BJ (cell line): ENCODE measurements around the gene CD63. TPM values are rescaled to one million over a fixed set of nuclear protein-coding genes. Genes with fewer than 3 reads are reported as not detected.

ENCODE experiments used
- CTCF ChIA-PET: fragments of 350-600 bp; formaldehyde crosslinking; extraction: SDS; loops from one replicate; lab custom pipeline; 2021; ENCODE audit warnings: antibody characterized with exemption, inconsistent platforms; lab: Yijun Ruan, JAX
- POLR2A ChIA-PET: fragments of 300-600 bp; sonication (Branson Sonifier 250); formaldehyde crosslinking; extraction: SDS; loops from one replicate; lab custom pipeline; 2021; ENCODE audit warnings: antibody characterized with exemption; lab: Charles Lee
- DNase-seq: peaks from one replicate; pipeline ENCODE4 v3.0.0-alpha.2; 2011; ENCODE audit warnings: low read depth
- H3K27me3 ChIP-seq: 2 replicates; pipeline ENCODE4 v1.6.0; 2011; ENCODE audit warnings: low read length; ENCODE audit not compliant: control insufficient read depth, insufficient read depth
- H3K36me3 ChIP-seq: 2 replicates; pipeline ENCODE4 v1.5.1; 2011; ENCODE audit warnings: low read length; ENCODE audit not compliant: control insufficient read depth, insufficient read depth
- H3K4me3 ChIP-seq: 2 replicates; pipeline ENCODE4 v1.5.1; 2011; ENCODE audit warnings: low read depth, mild to moderate bottlenecking, control low read depth, low read length
- polyA plus RNA-seq: library from polyadenylated mRNA; depleted of rRNA; stranded (reverse); fragments of >200 nt; gene quantifications from 2 replicates; pipeline ENCODE4 v1.2.3, GENCODE V29; 2011
- TF ChIP-seq, protein P1 (sequence below): IDR thresholded peaks from 2 replicates; pipeline ENCODE4 v1.5.1; 2011; ENCODE audit warnings: low read depth, mild to moderate bottlenecking, control low read depth, inconsistent platforms, low read length, moderate library complexity; ENCODE audit not compliant: insufficient read depth

Gene CD63
- polyA plus RNA-seq, 1 experiment, result 974 TPM

DNA sequence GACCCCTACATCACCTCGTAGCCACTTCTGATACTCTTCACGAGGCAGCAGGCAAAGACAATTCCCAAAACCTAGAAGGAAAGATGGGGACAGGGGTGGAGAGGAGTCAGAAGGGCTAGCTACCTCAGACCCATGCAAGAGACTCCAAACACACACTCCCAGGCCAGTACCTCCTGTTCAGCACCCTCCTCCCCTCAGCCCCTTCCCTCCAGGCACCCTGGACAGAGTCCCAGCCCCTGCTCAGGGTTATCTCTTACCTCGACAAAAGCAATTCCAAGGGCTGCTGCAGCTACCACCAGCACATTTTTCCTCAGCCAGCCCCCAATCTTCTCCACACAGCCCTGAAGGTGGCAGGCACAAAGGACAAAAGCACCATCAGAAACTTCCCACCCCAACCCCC, 3.3 kb downstream of the CD63 start:
- DNase-seq, result no peak
- H3K27me3 ChIP-seq, result no peaks in the 10 kb centered on the region
- H3K4me3 ChIP-seq, result no peak overlapping the region
- TF ChIP-seq, protein P1, sequence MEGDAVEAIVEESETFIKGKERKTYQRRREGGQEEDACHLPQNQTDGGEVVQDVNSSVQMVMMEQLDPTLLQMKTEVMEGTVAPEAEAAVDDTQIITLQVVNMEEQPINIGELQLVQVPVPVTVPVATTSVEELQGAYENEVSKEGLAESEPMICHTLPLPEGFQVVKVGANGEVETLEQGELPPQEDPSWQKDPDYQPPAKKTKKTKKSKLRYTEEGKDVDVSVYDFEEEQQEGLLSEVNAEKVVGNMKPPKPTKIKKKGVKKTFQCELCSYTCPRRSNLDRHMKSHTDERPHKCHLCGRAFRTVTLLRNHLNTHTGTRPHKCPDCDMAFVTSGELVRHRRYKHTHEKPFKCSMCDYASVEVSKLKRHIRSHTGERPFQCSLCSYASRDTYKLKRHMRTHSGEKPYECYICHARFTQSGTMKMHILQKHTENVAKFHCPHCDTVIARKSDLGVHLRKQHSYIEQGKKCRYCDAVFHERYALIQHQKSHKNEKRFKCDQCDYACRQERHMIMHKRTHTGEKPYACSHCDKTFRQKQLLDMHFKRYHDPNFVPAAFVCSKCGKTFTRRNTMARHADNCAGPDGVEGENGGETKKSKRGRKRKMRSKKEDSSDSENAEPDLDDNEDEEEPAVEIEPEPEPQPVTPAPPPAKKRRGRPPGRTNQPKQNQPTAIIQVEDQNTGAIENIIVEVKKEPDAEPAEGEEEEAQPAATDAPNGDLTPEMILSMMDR, result no peak
- H3K36me3 ChIP-seq, result peaks cover 29% of the 10 kb centered on the region
- CTCF ChIA-PET, result interaction anchor here (0.8 to 4.3 kb wide), 2 partner anchors 12 to 118 kb away, joined by 3 to 42 read pairs; partner anchors contain the start of gene MMP19
- POLR2A ChIA-PET, result no interaction called here

DNA sequence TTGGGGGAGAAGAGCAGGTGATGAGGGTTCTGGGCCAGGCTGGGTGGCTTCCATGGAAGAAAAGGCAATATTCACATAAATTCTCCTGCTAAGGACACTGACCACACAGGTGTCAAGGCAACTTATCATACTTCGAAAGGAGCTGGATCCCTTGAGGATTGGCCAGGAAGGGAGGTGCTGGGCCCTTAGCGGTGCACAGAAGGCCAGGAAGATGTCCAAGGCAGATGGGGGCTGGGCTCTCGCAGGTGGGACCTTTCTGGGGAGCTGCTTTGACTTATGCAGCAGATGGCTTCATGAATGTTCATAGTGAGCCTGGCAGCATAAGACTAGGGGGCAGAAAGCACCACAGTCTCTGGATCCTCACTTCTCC, 3.9 kb downstream of the CD63 start:
- Histone ChIP-seq H3K4me3 (no peak overlapping the region), H3K27me3 (no peaks in the 10 kb centered on the region), H3K36me3 (peaks cover 29% of the 10 kb centered on the region)
- no peak for DNase-seq
- ChIA-PET CTCF (interaction anchor here (0.6 to 4.3 kb wide), 6 partner anchors 9 to 118 kb away, joined by 3 to 42 read pairs (median 3); partner anchors contain the start of genes BLOC1S1 and MMP19), POLR2A (interaction anchor here (0.5 kb wide), 1 partner anchor 11 kb away, joined by 3 read pairs; no protein-coding TSS in a partner anchor)
- TF ChIP-seq, protein P1, result no peak

DNA sequence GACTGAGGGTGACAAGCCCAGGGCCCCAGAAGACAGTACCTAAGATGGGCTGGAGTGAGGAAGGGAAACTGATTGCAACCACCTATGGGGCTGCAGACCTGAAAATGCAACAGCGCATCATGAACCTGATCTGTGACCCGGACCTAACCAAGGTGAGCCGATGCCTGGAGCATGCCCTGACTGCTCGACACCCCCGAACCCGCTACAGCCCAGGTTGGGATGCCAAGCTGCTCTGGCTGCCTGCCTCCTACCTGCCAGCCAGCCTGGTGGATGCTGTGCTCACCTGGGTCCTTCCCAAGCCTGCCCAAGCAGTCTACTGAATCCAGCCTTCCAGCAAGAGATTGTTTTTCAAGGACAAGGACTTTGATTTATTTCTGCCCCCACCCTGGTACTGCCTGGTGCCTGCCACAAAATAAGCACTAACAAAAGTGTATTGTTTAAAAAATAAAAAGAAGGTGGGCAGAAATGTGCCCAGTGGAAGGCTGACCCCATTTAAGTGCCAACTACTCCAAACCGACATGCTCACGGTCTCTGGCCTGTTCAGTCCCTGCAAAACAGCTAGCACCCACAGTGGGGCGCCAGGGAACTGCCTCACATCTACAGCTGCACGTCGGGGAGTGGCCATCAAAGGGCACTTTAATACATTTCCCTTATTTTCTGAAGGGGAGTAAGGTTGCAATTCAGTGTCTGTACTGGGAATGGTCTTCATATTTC, 4.4 kb downstream of the CD63 start:
- Histone ChIP-seq H3K4me3 (no peak overlapping the region), H3K27me3 (no peaks in the 10 kb centered on the region), H3K36me3 (peaks cover 29% of the 10 kb centered on the region)
- TF ChIP-seq, protein P1, result peak; percentile 67
- ChIA-PET CTCF (interaction anchor here (0.6 to 4.3 kb wide), 8 partner anchors 9 to 121 kb away, joined by 3 to 42 read pairs (median 3); partner anchors contain the start of genes BLOC1S1 and MMP19), POLR2A (interaction anchor here (0.5 kb wide), 1 partner anchor 11 kb away, joined by 3 read pairs; no protein-coding TSS in a partner anchor)
- DNase-seq, result no peak

DNA sequence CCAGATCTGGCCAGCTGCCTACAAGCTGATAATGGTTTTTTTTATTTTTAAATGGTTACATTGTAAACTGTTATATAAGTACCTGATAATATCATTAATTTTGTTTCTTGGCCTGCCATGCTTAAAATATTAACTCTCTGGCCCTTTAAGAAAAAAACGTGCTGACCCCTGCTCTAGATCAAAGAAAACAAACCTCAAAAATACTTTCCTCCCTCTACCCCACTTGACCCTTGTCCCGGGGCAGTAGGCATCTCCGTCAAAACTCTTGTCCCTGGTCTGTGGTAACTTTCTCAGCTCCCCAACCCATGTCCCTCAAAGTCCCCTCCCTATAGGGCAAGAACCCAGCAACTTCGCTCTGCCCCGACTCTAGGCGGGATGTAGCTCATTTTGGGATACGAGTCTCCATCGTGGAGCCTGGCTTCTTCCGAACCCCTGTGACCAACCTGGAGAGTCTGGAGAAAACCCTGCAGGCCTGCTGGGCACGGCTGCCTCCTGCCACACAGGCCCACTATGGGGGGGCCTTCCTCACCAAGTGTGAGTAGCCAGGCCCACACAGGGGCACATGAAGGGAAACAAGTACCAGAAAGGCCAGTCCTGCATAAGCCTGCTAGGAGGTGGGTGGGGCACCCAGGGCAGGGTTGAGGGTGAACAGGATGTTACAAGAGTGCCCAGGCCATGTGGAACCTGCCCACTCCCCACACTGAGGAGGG, 5.1 kb downstream of the CD63 start:
- TF ChIP-seq, protein P1, result no peak
- DNase-seq, result no peak
- peaks cover 29% of the 10 kb centered on the region for H3K36me3 ChIP-seq
- CTCF ChIA-PET, result interaction anchor here (0.6 to 4.3 kb wide), 3 partner anchors 14 to 122 kb away, joined by 3 to 42 read pairs (median 3); no protein-coding TSS in a partner anchor
- no peak overlapping the region for H3K4me3 ChIP-seq
- POLR2A ChIA-PET, result interaction anchor here (0.7 kb wide), 1 partner anchor 16 kb away, joined by 3 read pairs; the partner anchor contains the start of gene ITGA7
- no peaks in the 10 kb centered on the region for H3K27me3 ChIP-seq

DNA sequence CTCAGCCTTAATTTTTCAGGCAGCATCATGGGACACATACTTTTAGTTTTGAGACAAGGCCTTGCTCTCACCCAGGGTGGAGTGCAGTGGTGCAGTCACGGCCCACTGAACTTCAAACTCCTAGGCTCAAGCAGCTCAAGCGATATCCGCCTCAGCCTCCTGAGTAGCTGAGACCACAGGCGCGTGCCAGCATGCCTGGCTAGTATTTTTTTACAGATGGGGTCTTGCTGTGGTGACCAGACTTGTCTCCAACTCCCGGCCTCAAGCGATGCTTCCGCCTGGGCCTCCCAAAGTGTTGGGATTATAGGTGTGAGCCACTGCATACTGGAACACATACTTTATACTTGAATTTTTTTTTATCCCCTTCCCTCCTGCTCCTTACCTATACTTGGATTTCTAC, 5.9 kb downstream of the CD63 start:
- Histone ChIP-seq H3K36me3 (peaks cover 29% of the 10 kb centered on the region), H3K4me3 (no peak overlapping the region), H3K27me3 (no peaks in the 10 kb centered on the region)
- CTCF ChIA-PET, result interaction anchor here (1.8 to 4.5 kb wide), 3 partner anchors 15 to 41 kb away, joined by 3 to 42 read pairs (median 24); a partner anchor contains a TSS
- TF ChIP-seq, protein P1, result no peak
- DNase-seq, result no peak
- POLR2A ChIA-PET, result interaction anchor here (0.7 kb wide), 1 partner anchor 15 kb away, joined by 3 read pairs; the partner anchor contains the start of gene ITGA7
